ENCODE results near the gene RRP1. TPM values are rescaled to one million over a fixed set of nuclear protein-coding genes. Genes with fewer than 3 reads are reported as not detected.

Gene RRP1
- total RNA-seq, 1 experiment from 2014 or later = 53.9 TPM

GRCh38 chr21:43832648-43833047, 43.3 kb downstream of the RRP1 start:
- POLR2A ChIA-PET = no interaction called here
- Histone ChIP-seq H3K9me3 (ENCODE audit: control insufficient read depth in 1 of 2, insufficient read depth in 1 of 2, low read depth in 1 of 2, low read length in 2 of 2) (no peaks in the 10 kb centered on the region), H3K27ac (ENCODE audit: low read depth, low read length) (no peak overlapping the region), H3K4me3 (replicated peaks in 1 of 2; ENCODE audit: low read depth in 1 of 2, low read length in 2 of 2) (no peak overlapping the region), H3K4me2 (ENCODE audit: low read length) (no peak overlapping the region), H2AFZ (ENCODE audit: low read depth, low read length, poor library complexity, severe bottlenecking) (no peak overlapping the region), H3K79me2 (ENCODE audit: insufficient read depth, low read length) (no peaks in the 10 kb centered on the region), H3K27me3 (ENCODE audit: insufficient read depth, low read length) (no peaks in the 10 kb centered on the region), H3K36me3 (ENCODE audit: control insufficient read depth in 1 of 2, insufficient read depth in 2 of 2, low read length in 2 of 2) (no peaks in the 10 kb centered on the region), H3K4me1 (ENCODE audit: control insufficient read depth in 1 of 2, insufficient read depth in 2 of 2, low read length in 2 of 2) (no peaks in the 10 kb centered on the region), H3K9ac (ENCODE audit: low read length) (no peak overlapping the region), H4K20me1 (ENCODE audit: insufficient read depth) (no peaks in the 10 kb centered on the region), H3K9me2 (ENCODE audit: insufficient read depth) (no peaks in the 10 kb centered on the region)
- DNase-seq (ENCODE audit: low read depth, low spot score) (no peak), ATAC-seq (no peak)
- RAD21 ChIA-PET (ENCODE audit: low non-redundant PET in 1 of 2, low total read pairs in 2 of 2, uncharacterized antibody in 2 of 2, unreplicated experiment in 2 of 2) = no interaction called here
- CTCF ChIA-PET = no interaction called here
- intact Hi-C loops (cut with micrococcal nuclease) = no loop called here
- no TSS peak for BruUV-seq (replicated peaks)
- no peak for TF ChIP-seq EZH2phosphoT487 (IDR thresholded peaks at IDR 0.05; ENCODE audit: borderline replicate concordance)
- no peak for TF ChIP-seq POLR2A (IDR thresholded peaks at IDR 0.05; ENCODE audit: borderline replicate concordance, extremely low read depth, insufficient read depth, insufficient read length)
- TF ChIP-seq REST (IDR thresholded peaks at IDR 0.05; ENCODE audit: low read depth) = no peak
- TF ChIP-seq ZBTB33 (IDR thresholded peaks at IDR 0.05; ENCODE audit: extremely low read depth, insufficient replicate concordance, low read length) = no peak
- no peak for TF ChIP-seq RAD21 (IDR thresholded peaks at IDR 0.05; ENCODE audit: low read depth)
- TF ChIP-seq ELF1 (IDR thresholded peaks at IDR 0.05; ENCODE audit: borderline replicate concordance, low read depth) = no peak
- TF ChIP-seq EZH2 (IDR thresholded peaks at IDR 0.05) = no peak
- TF ChIP-seq TCF7L2 (IDR thresholded peaks at IDR 0.05; ENCODE audit: borderline replicate concordance, extremely low read depth, insufficient read depth, insufficient read length) = no peak
- no peak for TF ChIP-seq SRF (IDR thresholded peaks at IDR 0.05; ENCODE audit: low read depth)
- TF ChIP-seq POLR2AphosphoS5 (IDR thresholded peaks at IDR 0.05; ENCODE audit: low read depth, low read length) = no peak
- TF ChIP-seq CEBPB (IDR thresholded peaks at IDR 0.05; ENCODE audit: low read depth) = no peak
